Choroid plexus epithelial cell (primary cell): ENCODE results near the gene XRCC4.

ENCODE experiments used
- DNase-seq: peaks from one replicate; pipeline ENCODE4 v3.0.0-alpha.2; 2010; ENCODE audit warnings: low read depth
- H3K4me3 ChIP-seq: 2 replicates; pipeline ENCODE4 v1.5.1; 2011; ENCODE audit warnings: low read depth, mild to moderate bottlenecking, control low read depth, low read length, moderate library complexity
- TF ChIP-seq, protein P1 (sequence below): conservative IDR thresholded peaks from 2 replicates; pipeline ENCODE4 v1.5.1; 2011; ENCODE audit warnings: low read depth, mild to moderate bottlenecking, control low read depth, inconsistent platforms, low read length, moderate library complexity

Gene XRCC4

DNA sequence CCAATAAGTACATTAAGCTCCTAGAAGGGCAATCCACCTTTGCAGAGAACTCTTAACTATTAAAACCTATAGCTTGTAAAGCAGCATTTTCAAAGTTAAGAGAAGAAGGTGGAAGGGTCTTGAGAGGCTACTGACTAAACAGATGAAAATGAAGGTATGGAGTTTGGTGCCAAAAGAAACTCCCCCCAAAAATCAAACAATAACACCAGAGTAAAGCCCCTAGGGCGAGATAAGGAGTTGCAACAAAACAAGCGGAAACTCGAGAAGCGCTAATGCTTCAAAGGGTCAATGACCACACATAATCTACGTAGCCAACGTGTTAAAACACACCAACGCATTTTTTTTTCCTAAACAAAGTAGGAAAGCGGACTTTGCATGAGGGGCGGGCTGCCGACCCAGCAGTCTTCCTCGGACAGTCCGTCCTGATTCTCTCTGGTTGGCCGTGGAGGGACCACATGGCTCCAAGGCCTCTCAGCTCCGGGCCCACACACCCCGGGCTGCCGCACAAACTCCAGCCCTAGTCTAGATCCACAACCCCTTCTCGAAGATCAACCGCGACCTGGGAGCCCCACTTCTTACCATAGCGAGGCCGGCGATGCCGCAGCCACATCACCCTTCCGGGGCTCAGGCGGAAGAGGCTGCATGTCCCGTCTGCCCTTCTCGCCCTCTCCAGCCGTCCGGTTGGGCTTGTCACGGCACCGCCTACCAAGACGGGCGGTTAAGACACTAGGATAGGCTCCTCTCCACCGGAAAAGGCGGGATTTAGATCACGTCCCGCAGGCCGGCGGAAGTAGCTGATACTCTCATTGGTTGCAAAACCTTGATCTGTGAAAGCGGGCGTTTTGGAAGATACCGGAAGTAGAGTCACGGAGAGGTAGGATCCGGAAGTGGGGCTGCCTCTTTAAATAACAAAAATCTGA lies at the start of gene XRCC4, which contains the start of gene TMEM167A:
Gene XRCC4 (plus strand): TSS at position 806 of the 920 bp plus-strand sequence. CDS start 27,373 bp downstream, outside the sequence.
Gene TMEM167A (minus strand): TSS at position 653 of the 920 bp plus-strand sequence. CDS start 71 bp downstream, at position 582.
- H3K4me3 ChIP-seq: peak within 1 kb of the TSS; percentile 76
- DNase-seq: peak; percentile 99
- TF ChIP-seq, protein P1, sequence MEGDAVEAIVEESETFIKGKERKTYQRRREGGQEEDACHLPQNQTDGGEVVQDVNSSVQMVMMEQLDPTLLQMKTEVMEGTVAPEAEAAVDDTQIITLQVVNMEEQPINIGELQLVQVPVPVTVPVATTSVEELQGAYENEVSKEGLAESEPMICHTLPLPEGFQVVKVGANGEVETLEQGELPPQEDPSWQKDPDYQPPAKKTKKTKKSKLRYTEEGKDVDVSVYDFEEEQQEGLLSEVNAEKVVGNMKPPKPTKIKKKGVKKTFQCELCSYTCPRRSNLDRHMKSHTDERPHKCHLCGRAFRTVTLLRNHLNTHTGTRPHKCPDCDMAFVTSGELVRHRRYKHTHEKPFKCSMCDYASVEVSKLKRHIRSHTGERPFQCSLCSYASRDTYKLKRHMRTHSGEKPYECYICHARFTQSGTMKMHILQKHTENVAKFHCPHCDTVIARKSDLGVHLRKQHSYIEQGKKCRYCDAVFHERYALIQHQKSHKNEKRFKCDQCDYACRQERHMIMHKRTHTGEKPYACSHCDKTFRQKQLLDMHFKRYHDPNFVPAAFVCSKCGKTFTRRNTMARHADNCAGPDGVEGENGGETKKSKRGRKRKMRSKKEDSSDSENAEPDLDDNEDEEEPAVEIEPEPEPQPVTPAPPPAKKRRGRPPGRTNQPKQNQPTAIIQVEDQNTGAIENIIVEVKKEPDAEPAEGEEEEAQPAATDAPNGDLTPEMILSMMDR: no peak

DNA sequence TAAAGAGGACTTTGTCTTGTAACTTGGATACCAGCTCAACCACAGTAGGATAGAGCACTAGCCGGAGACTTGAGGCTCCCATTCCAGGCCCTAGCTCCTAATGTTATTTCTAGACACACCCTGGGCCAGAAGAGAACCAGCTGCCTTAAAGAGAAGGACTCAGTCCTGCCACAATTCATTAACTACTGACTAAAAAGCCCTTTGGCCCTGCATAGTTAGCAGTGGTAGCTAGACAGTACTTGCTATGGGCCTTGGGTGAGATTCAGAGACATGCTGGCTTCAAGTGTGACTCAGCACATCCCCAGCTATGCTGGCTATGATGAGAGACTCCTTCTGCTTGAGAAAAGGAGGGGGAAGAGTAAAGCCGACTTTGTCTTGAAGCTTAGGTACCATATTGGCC lies 47.4 kb upstream of the XRCC4 start:
- peak; percentile 66 for DNase-seq
- TF ChIP-seq, protein P1: no peak

DNA sequence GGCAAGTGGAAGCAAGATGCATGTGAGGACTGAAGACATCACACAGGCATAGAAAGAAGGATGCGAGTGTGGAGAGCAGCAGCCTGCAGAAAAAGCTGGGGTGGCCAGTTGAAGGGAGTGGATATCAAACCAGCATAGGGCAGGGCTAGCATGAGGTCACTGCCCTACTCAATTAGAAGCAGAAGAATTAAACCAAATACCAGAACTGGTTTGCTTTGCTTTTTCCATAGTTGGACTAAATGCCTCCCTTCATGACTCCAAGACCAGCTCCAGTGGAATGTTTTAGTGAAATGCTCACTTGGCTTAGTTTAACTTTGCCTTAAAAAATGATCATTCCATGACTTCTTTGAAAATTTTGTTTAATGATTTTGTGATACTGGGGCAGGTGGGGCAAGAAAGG lies 46.0 kb upstream of the XRCC4 start:
- DNase-seq: no peak
- H3K4me3 ChIP-seq: no peak overlapping the region
- TF ChIP-seq, protein P1: no peak

More for the DNA sequence above, 47.4 kb upstream of the XRCC4 start:
- no peak overlapping the region for H3K4me3 ChIP-seq

DNA sequence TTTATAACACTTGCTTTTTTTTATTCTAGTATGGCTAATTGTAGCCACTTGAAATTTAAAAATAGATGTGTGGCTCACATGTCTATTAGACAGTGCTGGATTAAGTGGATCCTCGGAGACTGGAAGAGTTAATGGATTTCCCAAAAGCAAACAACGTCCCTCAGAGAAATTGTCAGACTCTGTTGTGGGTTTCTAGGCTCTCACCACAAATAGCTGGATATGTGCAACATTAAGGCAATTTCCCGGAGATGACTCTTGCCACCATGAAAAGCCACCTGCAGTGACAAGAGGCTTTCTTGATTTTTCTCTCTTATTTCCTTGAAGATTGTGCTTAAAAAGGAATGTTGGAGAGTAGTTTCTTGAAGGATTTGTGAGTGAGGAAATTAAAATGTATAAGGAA lies 43.3 kb upstream of the XRCC4 start:
- no peak for DNase-seq
- H3K4me3 ChIP-seq: no peak overlapping the region
- TF ChIP-seq, protein P1: no peak

DNA sequence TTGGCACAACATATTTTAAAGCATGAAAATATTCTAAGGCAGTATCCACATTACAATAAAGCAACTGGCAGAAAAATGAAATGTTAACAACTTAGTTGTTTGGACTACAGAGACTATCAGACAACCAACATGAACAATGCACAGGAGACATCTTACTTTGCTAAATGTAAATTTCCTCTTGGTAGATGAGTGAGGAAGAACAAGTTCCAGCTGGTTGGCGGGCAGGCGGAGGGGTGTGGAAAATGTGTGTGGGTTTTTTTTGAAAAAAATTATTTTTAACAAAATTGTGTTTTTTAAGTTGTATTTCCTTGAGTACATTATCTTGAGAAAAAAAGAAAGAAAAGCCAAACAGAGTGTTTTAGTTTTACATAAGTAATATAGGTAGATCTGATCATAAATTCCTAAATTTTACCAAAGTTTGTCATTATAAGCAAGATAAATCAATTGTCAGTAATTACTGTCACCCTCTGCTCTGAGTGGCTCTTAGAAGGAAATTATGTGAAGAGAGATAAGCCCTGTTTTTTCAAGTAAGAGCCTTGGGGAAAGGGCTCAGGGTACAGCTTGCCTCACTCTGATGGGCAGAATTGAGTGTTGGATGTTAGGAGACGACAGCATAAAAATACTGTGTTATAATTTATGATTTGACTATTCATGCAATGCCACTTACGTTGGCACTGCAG lies 42.7 kb upstream of the XRCC4 start:
- TF ChIP-seq, protein P1: no peak
- H3K4me3 ChIP-seq: no peak overlapping the region
- no peak for DNase-seq

DNA sequence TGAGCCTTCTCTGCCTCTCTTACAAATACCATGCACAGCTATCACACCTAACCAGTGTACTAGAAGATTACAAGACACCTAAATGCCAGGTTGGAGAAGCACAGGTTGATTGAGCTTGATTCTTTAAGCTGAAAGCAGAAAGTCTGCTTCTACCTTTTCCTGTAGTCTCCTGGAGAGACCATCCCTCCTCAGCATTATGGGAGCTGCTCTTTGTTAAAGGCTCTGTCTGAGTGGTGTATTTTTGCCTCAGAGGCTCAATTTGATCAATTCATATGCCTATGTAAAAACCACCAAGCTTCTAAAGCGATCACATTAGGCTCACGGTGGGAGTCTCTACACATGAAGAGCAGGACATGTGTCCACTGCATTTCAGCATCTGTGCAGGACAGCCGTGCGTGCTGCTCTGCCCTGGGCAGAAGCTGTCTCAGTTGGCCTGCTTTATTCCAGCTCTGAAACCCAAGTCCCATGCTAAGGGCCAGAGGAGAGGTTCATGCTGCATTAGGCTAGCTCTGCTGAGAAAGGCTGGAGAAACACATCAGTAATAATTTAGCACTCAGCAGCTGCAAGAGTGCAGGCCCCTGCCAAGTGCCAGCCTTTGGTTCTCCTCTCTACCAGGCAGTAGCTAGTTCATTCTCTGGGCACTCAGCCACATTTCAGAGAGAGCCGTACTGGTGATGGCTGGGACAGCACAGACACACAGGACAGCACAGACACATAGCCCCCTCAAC lies 41.8 kb upstream of the XRCC4 start:
- TF ChIP-seq, protein P1: no peak
- no peak for DNase-seq

More for the DNA sequence above, 41.8 kb upstream of the XRCC4 start:
- H3K4me3 ChIP-seq: no peak overlapping the region
